ENCODE data around the gene CENPB. TPM values are rescaled to one million over a fixed set of nuclear protein-coding genes. Genes with fewer than 3 reads are reported as not detected.

The CENPB gene
- total RNA-seq, 1 donor from 2014 or later: 87.7 TPM

GRCh38 chr20:3768342-3769130 lies 18.0 kb downstream of the CENPB start:
- Mint-ChIP-seq H3K4me3 (ENCODE audit: unreplicated experiment) (peak overlapping the region; percentile 89), H3K27me3 (ENCODE audit: unreplicated experiment) (no peaks in the 10 kb centered on the region), H3K27ac (ENCODE audit: unreplicated experiment) (peak overlapping the region; percentile 97), H3K36me3 (ENCODE audit: unreplicated experiment) (no peaks in the 10 kb centered on the region), H3K4me1 (ENCODE audit: unreplicated experiment) (peaks cover 27% of the 10 kb centered on the region), H3K9me3 (ENCODE audit: unreplicated experiment) (no peaks in the 10 kb centered on the region)
- peak; percentile 93 for DNase-seq (ENCODE audit: extremely low spot score, unreplicated experiment)
- peak; percentile 70 for TF ChIP-seq CTCF (IDR thresholded peaks at IDR 0.05)

GRCh38 chr20:3767427-3768341 lies 18.9 kb downstream of the CENPB start, which contains the start of gene ADISSP:
Gene ADISSP, minus strand, starts transcription at chr20:3767753. Its CDS starts 7,653 bp downstream, at chr20:3760100.
- peaks cover 27% of the 10 kb centered on the region for H3K4me1 Mint-ChIP-seq (ENCODE audit: unreplicated experiment)
- DNase-seq (ENCODE audit: extremely low spot score, unreplicated experiment): peak; percentile 100
- no peak for TF ChIP-seq CTCF (IDR thresholded peaks at IDR 0.05)
- H3K9me3 Mint-ChIP-seq (ENCODE audit: unreplicated experiment): no peaks in the 10 kb centered on the region
- no peaks in the 10 kb centered on the region for H3K36me3 Mint-ChIP-seq (ENCODE audit: unreplicated experiment)
- H3K27ac Mint-ChIP-seq (ENCODE audit: unreplicated experiment): peak within 1 kb of the TSS; percentile 97
- peak within 1 kb of the TSS; percentile 89 for H3K4me3 Mint-ChIP-seq (ENCODE audit: unreplicated experiment)
- H3K27me3 Mint-ChIP-seq (ENCODE audit: unreplicated experiment): no peaks in the 10 kb centered on the region

- peak overlapping the region; percentile 77 for H3K4me3 Mint-ChIP-seq (ENCODE audit: unreplicated experiment)
- H3K27ac Mint-ChIP-seq (ENCODE audit: unreplicated experiment): no peak overlapping the region
- TF ChIP-seq CTCF (IDR thresholded peaks at IDR 0.05): no peak
- H3K4me1 Mint-ChIP-seq (ENCODE audit: unreplicated experiment): peaks cover 27% of the 10 kb centered on the region
- H3K27me3 Mint-ChIP-seq (ENCODE audit: unreplicated experiment): no peaks in the 10 kb centered on the region
- no peaks in the 10 kb centered on the region for H3K9me3 Mint-ChIP-seq (ENCODE audit: unreplicated experiment)
- H3K36me3 Mint-ChIP-seq (ENCODE audit: unreplicated experiment): no peaks in the 10 kb centered on the region
- no peak for DNase-seq (ENCODE audit: extremely low spot score, unreplicated experiment)
These were observed 19.5 kb downstream of the CENPB start for GRCh38 chr20:3767110-3767426.

- H3K27me3 Mint-ChIP-seq (ENCODE audit: unreplicated experiment): no peaks in the 10 kb centered on the region
- no peaks in the 10 kb centered on the region for H3K9me3 Mint-ChIP-seq (ENCODE audit: unreplicated experiment)
- peak overlapping the region; percentile 77 for H3K4me3 Mint-ChIP-seq (ENCODE audit: unreplicated experiment)
- no peak for DNase-seq (ENCODE audit: extremely low spot score, unreplicated experiment)
- no peak for TF ChIP-seq CTCF (IDR thresholded peaks at IDR 0.05)
- peaks cover 2% of the 10 kb centered on the region for H3K36me3 Mint-ChIP-seq (ENCODE audit: unreplicated experiment)
- H3K27ac Mint-ChIP-seq (ENCODE audit: unreplicated experiment): no peak overlapping the region
- peaks cover 27% of the 10 kb centered on the region for H3K4me1 Mint-ChIP-seq (ENCODE audit: unreplicated experiment)
These were observed 20.0 kb downstream of the CENPB start for GRCh38 chr20:3766422-3767109.
